Caco-2 (cell line): ENCODE results near the gene STAG1. TPM values are rescaled to one million over a fixed set of nuclear protein-coding genes. Genes with fewer than 3 reads are reported as not detected.
A peak's percentile ranks its signal among the peaks of the same experiment; 100 is the strongest.
"Not testable (repeated sequence)": the region's sequence is repeated elsewhere in the genome, so short reads cannot be mapped to it uniquely, and the experiment has no call there.

Source experiments
- BruUV-seq: library from RNA; stranded (reverse); fragments of 400-500 nt; replicated peaks from 2 replicates; lab custom pipeline; 2021; lab: Mats Ljungman, UMichigan
- CTCF ChIA-PET: fragments of 300-600 bp; sonication (Branson Sonifier 250); formaldehyde crosslinking; loops from one replicate; lab custom pipeline; 2022; ENCODE audit warnings: antibody characterized with exemption; lab: Charles Lee
- POLR2A ChIA-PET: fragments of 300-600 bp; sonication (Branson Sonifier 250); formaldehyde crosslinking; loops from one replicate; lab custom pipeline; 2022; ENCODE audit warnings: antibody characterized with exemption; lab: Charles Lee
- DNase-seq, 2 experiments: peaks; one replicate each; pipeline versions ENCODE4 v3.0.0 to v3.0.0-alpha.2; 2020 to 2022
- H3K27me3 ChIP-seq: replicated peaks from 2 replicates; pipeline ENCODE4 v1.6.0; 2011; ENCODE audit warnings: low read length; ENCODE audit not compliant: control insufficient read depth, insufficient read depth
- H3K36me3 ChIP-seq: 2 replicates; pipeline ENCODE4 v1.5.1; 2011; ENCODE audit warnings: low read length; ENCODE audit not compliant: control insufficient read depth, insufficient read depth
- H3K4me1 ChIP-seq: fragments of 250-450 bp; sonication (Bioruptor Pico); 2 replicates; pipeline ENCODE4 v1.5.1; 2020; ENCODE audit warnings: mild to moderate bottlenecking
- H3K4me3 ChIP-seq: 2 replicates; pipeline ENCODE4 v1.5.1; 2011; ENCODE audit warnings: low read depth, mild to moderate bottlenecking, control low read depth, low read length
- H3K9me3 ChIP-seq: fragments of 250-450 bp; sonication (Bioruptor Pico); 2 replicates; pipeline ENCODE4 v1.5.1; 2020; ENCODE audit warnings: mild to moderate bottlenecking, moderate library complexity
- H3K27ac Mint-ChIP-seq: one replicate; pipeline ENCODE4 v1.8.0; 2022; ENCODE audit warnings: mixed read lengths; ENCODE audit not compliant: unreplicated experiment
- H3K27me3 Mint-ChIP-seq: one replicate; pipeline ENCODE4 v1.8.0; 2022; ENCODE audit warnings: mixed read lengths; ENCODE audit not compliant: insufficient read depth, unreplicated experiment
- H3K36me3 Mint-ChIP-seq: one replicate; pipeline ENCODE4 v1.8.0; 2022; ENCODE audit warnings: mild to moderate bottlenecking, mixed read lengths; ENCODE audit not compliant: insufficient read depth, unreplicated experiment
- H3K4me1 Mint-ChIP-seq: one replicate; pipeline ENCODE4 v1.8.0; 2022; ENCODE audit warnings: low read depth, mixed read lengths; ENCODE audit not compliant: unreplicated experiment
- H3K4me3 Mint-ChIP-seq: one replicate; pipeline ENCODE4 v1.8.0; 2022; ENCODE audit warnings: mild to moderate bottlenecking, moderate library complexity, mixed read lengths; ENCODE audit not compliant: unreplicated experiment
- H3K9me3 Mint-ChIP-seq: one replicate; pipeline ENCODE4 v1.8.0; 2022; ENCODE audit warnings: mixed read lengths; ENCODE audit not compliant: unreplicated experiment
- CTCF ChIP-seq, 2 experiments: fragments of 200-600 bp in 1 of 2; IDR thresholded peaks; 1 replicate in 1 of 2; 2 replicates in 1 of 2; pipeline versions ENCODE4 v1.5.1 to v1.8.0; 2011 to 2022; ENCODE audit warnings: antibody characterized with exemption in 1 of 2, control low read depth in 1 of 2, inconsistent platforms in 1 of 2, low read depth in 1 of 2, low read length in 1 of 2, mild to moderate bottlenecking in 1 of 2, moderate library complexity in 1 of 2; ENCODE audit not compliant: insufficient read depth in 1 of 2, severe bottlenecking in 1 of 2, unreplicated experiment in 1 of 2
- intact Hi-C: fragments of 100-400 bp; cut with micrococcal nuclease; formaldehyde crosslinking; loops from one replicate; pipeline ENCODE4 v1.10.0; 2022; ENCODE audit not compliant: unreplicated experiment
- total RNA-seq: library from RNA; stranded (reverse); gene quantifications from 2 replicates; pipeline ENCODE4 v1.2.3, GENCODE V29; 2022

STAG1 gene
- total RNA-seq, 1 experiment from 2014 or later, result 37.5 TPM

GRCh38 chr3:136577791-136578190, 174.4 kb downstream of the STAG1 start:
- Mint-ChIP-seq H3K27me3 (no peaks in the 10 kb centered on the region), H3K27ac (peak overlapping the region; percentile 71), H3K9me3 (no peaks in the 10 kb centered on the region), H3K4me1 (peaks cover 30% of the 10 kb centered on the region), H3K4me3 (peak overlapping the region; percentile 5), H3K36me3 (peaks cover 12% of the 10 kb centered on the region)
- no TSS peak for BruUV-seq
- Histone ChIP-seq H3K4me1 (peaks cover 45% of the 10 kb centered on the region), H3K9me3 (no peaks in the 10 kb centered on the region), H3K27me3 (no peaks in the 10 kb centered on the region), H3K4me3 (no peak overlapping the region), H3K36me3 (0 out of 2 replicates have a peak, but pooled peaks cover 2% of the 10 kb centered on the region)
- TF ChIP-seq CTCF (IDR thresholded peaks at IDR 0.05; ENCODE audit: insufficient read depth in 1 of 2, low read depth in 1 of 2, low read length in 1 of 2, severe bottlenecking in 1 of 2, unreplicated experiment in 1 of 2), result peak in 1 of 2 experiments; percentile 4
- intact Hi-C loops, result loop anchor here (1.0 to 5.0 kb wide), 4 partner anchors 10 to 175 kb away; partner anchors contain the start of gene STAG1
- POLR2A ChIA-PET, result interaction anchor here (0.6 kb wide), 1 partner anchor 9 kb away, joined by 3 read pairs; no protein-coding TSS in a partner anchor
- CTCF ChIA-PET, result interaction anchor here (2.2 to 3.0 kb wide), 2 partner anchors 9 to 175 kb away, joined by 15 to 34 read pairs; partner anchors contain the start of gene STAG1
- peak; percentile 31 to 39 for DNase-seq

- ChIA-PET POLR2A (interaction anchor here (0.6 to 1.5 kb wide), 5 partner anchors 10 to 381 kb away, joined by 4 to 20 read pairs (median 13); partner anchors contain the start of gene STAG1), CTCF (interaction anchor here (0.7 to 3.0 kb wide), 5 partner anchors 10 to 437 kb away, joined by 3 to 34 read pairs (median 7); partner anchors contain the start of gene STAG1)
- peaks cover 30% of the 10 kb centered on the region for H3K4me1 Mint-ChIP-seq
- intact Hi-C loops, result loop anchor here (1.0 to 5.0 kb wide), 3 partner anchors 9 to 176 kb away; partner anchors contain the start of gene STAG1
- peak overlapping the region; percentile 71 for H3K27ac Mint-ChIP-seq
- peaks cover 45% of the 10 kb centered on the region for H3K4me1 ChIP-seq
- peaks cover 3% of the 10 kb centered on the region; the same call in 1 of the 2 replicates for H3K36me3 ChIP-seq
- H3K36me3 Mint-ChIP-seq, result peaks cover 12% of the 10 kb centered on the region
- H3K4me3 ChIP-seq, result no peak overlapping the region
- TF ChIP-seq CTCF (IDR thresholded peaks at IDR 0.05; ENCODE audit: insufficient read depth in 1 of 2, low read depth in 1 of 2, low read length in 1 of 2, severe bottlenecking in 1 of 2, unreplicated experiment in 1 of 2), result no peak
- no peaks in the 10 kb centered on the region for H3K27me3 ChIP-seq
- BruUV-seq, result no TSS peak
- H3K9me3 Mint-ChIP-seq, result no peaks in the 10 kb centered on the region
- peak overlapping the region; percentile 58 for H3K4me3 Mint-ChIP-seq
- H3K9me3 ChIP-seq, result no peaks in the 10 kb centered on the region
- no peaks in the 10 kb centered on the region for H3K27me3 Mint-ChIP-seq
- DNase-seq, result peak in 1 of 2 experiments; percentile 55
Observed at GRCh38 chr3:136576279-136577009, 175.7 kb downstream of the STAG1 start.

- Mint-ChIP-seq H3K4me1 (peaks cover 24% of the 10 kb centered on the region), H3K27me3 (no peaks in the 10 kb centered on the region), H3K9me3 (peaks cover 12% of the 10 kb centered on the region), H3K4me3 (no peak overlapping the region), H3K36me3 (peaks cover 11% of the 10 kb centered on the region), H3K27ac (no peak overlapping the region)
- Histone ChIP-seq H3K4me1 (peaks cover 10% of the 10 kb centered on the region), H3K4me3 (no peak overlapping the region), H3K9me3 (no peaks in the 10 kb centered on the region), H3K27me3 (no peaks in the 10 kb centered on the region), H3K36me3 (peaks cover 1% of the 10 kb centered on the region; the same call in 1 of the 2 replicates)
- no TSS peak for BruUV-seq
- no peak for DNase-seq
- TF ChIP-seq CTCF (IDR thresholded peaks at IDR 0.05; ENCODE audit: insufficient read depth in 1 of 2, low read depth in 1 of 2, low read length in 1 of 2, severe bottlenecking in 1 of 2, unreplicated experiment in 1 of 2), result no peak
- intact Hi-C loops, result loop anchor here (1.0 kb wide), 1 partner anchor 10 kb away; no protein-coding TSS in a partner anchor
- POLR2A ChIA-PET, result interaction anchor here (0.6 kb wide), 1 partner anchor 140 kb away, joined by 8 read pairs; no protein-coding TSS in a partner anchor
- CTCF ChIA-PET, result interaction anchor here (0.6 to 1.0 kb wide), 2 partner anchors 184 to 446 kb away, joined by 3 read pairs; no protein-coding TSS in a partner anchor
Observed at GRCh38 chr3:136567599-136568188, 184.5 kb downstream of the STAG1 start.

- H3K4me1 Mint-ChIP-seq, result peaks cover 24% of the 10 kb centered on the region
- BruUV-seq, CTCF ChIA-PET, H3K27me3 Mint-ChIP-seq, H3K4me3 Mint-ChIP-seq, H3K36me3 ChIP-seq, intact Hi-C loops, H3K9me3 ChIP-seq, DNase-seq, H3K27ac Mint-ChIP-seq, POLR2A ChIA-PET, H3K4me3 ChIP-seq, H3K27me3 ChIP-seq: not testable (repeated sequence)
- H3K9me3 Mint-ChIP-seq, result peaks cover 12% of the 10 kb centered on the region
- peaks cover 10% of the 10 kb centered on the region; the same call in 1 of the 2 replicates for H3K4me1 ChIP-seq
- peaks cover 11% of the 10 kb centered on the region for H3K36me3 Mint-ChIP-seq
Observed at GRCh38 chr3:136564962-136565361, 187.2 kb downstream of the STAG1 start.
